Measurements from ENCODE around the gene ARSI. TPM values are rescaled to one million over a fixed set of nuclear protein-coding genes. Genes with fewer than 3 reads are reported as not detected.

The ARSI gene
- total RNA-seq, 1 donor from 2014 or later = under 0.01 TPM

DNA sequence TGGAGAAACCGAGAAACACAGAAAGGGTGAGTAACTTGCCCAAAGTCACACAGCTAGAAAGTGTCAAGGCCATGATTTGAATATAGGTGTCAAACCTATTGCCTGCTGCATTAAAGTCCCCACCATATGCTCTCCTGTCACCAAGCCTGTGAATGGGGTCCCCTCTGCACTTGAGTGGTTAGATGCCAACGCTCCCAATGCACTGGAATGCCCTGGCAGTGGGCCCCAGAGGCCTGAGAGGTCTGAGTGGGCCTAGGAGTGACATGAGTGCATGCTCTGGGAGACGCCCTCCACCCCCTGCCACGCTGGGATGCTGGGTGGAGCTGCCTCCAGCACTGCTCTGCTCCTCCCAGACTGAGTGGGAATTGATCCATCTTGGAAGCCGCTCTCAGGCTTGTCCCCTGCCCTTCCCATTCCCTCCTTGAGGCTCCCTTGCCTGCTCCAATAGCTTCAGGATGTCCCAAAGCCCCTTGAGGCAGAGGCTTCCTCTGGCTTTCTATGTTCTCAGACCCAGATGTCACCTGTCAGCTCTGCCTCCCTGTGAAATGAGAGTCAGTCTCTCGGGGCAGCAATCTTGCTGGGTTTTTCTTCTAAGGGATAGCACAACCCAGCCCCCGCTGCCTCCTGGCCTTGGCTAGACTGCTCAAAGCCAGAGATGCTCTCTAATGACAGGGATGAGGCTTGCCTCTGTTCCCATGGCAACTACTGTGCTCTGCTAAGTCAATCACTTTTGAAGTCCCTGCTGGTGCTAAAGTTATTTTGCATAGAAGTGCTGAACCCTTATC is 6.6 kb upstream of the ARSI start:
- no peak for DNase-seq (ENCODE audit: low read depth in 2 of 2)

DNA sequence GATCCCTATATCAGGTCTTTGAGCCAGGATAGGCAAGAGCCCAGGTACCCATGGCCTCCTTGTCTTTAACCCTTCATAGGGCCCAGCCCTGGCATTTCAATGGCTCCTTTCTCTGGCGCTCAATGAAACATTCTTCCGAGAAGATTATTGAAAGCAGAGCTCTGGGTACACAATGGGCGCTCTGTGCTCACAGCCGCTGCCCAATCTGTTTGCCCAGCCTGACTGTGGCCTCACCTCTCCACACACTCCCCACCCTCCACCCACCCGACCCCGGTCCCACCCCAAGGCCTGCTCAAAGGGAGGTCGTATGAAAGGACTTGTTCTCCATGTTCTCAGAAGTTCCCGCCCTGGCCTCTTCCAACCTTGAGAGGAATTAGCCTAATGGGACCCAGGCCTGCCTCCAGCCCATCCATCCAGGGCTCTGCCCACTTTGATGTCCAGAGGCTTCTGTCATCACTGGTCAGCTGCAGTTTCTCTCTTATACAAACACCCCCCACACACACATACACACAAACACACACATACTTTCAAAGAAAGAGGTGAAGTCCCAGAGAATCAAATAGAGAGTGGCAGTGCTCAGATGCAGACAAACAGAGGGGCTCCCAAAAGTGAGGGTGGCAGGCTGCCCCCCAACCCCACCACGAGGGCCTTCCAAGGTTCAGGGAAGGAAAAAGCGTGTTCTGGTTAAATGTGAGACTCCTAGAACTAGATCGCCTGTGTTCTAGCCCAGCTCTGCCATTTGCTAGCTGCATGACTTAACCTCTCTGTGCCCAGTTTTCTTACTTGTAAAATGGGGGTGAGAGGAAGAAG is 5.1 kb upstream of the ARSI start:
- DNase-seq (ENCODE audit: low read depth in 2 of 2) = no peak

DNA sequence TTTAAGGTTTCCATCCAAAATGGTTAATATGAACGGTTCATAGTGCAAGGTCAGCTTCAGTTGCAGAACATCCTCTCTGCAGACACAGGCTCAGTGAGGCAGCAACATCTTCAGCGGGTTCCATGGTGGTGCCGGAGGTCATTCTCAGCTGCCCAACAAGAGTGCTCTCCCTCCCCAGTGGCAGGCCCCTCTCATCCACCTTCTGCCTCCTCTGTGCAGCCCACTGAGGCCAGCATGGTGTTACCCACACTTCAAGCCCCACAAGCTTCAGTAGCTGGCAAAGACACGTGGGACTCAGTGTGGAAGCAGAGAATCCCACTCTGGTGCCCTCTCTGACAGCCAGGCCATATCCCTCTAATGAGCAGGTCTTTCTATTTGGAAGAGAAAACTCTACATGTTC is 4.1 kb upstream of the ARSI start:
- DNase-seq (ENCODE audit: low read depth in 2 of 2) = no peak

DNA sequence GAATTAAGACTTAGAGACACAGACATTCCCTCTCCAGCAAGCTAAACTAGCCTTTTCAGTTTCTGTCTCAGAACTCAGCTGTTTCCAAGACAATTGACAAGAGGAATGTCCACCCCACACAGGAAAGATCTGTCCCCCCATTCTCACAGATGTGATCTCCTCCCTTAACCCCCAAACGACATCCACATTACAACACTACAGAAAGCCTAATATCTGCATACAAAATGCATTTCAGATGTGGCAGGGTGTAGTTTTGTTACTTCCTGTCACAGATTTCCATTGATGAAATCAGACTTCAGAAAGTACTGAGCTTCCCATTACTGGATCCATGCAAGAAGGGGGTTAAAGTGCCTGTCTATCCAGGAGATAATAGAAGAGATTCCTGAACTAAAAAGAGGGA is 2.9 kb upstream of the ARSI start:
- DNase-seq (ENCODE audit: low read depth in 2 of 2) = no peak

DNA sequence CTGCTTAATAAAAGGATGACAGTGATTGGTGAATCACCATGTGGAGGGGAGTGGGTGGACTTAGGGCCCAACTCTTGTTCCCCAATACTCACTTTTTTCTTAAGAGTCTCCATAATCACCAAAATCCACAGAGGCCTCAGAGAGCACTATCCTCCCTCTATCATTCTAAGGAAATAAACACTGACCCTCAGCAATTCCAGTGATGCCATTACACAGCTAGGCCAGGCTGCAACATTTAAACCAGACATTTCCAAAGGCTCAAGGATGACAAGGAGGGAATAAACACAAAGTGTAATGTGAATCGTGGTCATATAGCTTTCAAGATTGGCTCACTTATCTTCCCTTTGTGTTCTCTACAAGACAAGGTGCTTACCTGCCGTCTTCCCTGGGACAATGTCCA is 2.4 kb upstream of the ARSI start:
- DNase-seq (ENCODE audit: low read depth in 2 of 2) = no peak

DNA sequence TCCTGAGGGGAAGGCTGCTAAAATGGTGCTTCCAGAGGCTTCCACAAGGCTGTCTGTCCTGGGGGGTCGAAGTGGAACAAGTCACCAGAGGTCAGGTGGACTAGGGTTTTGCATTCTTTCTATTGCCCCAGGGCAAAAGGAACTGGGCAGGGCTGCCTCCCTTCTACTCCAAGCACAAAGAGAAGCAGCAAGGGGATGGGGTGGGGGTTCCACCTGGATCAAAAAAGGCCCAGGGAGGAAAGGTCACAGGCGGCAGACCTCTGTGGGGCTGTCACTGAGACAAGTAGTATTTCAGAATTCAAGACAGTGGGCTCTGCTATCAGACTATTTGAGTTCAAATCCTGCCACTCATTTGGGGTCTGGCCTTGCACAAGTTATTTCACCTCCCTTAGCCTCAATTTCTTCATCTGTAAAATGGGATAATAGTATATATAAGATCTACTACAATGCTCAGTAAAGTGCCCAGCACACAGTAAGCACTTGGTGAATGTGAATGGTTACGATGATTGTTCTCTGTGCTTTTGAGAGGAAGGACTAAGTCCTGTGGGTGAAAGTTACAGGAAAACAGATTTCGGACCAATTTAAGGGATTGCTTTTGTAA is 1.9 kb upstream of the ARSI start:
- DNase-seq (ENCODE audit: low read depth in 2 of 2) = no peak

DNA sequence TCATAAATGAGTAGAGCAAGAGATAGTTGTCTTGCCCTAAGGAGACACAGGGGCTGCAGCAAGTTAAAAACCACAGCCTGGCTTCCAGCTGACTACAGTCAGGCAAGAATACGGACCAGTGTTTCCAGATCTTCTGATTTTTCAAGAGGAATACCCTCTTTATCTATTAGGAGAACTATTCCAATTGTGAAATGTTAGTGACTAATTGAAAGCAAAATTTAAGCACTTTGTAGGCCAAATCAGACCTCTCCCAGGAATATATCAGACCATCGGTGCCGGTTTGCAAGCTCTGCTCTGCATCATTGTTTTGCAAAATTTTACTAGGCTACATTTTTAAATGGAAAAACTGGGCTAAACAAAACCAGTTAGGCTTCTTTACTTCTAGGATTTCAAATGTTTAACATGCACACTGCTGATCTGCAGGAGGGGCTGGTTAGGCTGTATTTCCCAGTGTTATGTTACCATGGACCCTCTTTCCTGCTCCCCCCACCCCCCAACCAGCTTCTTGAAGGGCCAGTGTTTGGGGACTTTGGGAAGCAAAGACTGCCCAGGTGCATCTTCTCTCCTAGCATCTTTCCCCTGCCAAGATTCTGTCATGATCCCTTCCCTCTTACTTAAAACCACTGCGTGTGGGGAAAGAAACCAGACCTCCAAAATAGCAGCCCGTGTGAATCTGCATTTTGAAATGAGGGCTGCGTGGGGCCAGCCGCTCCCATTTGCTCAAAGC is 1.1 kb upstream of the ARSI start:
- no peak for DNase-seq (ENCODE audit: low read depth in 2 of 2)

DNA sequence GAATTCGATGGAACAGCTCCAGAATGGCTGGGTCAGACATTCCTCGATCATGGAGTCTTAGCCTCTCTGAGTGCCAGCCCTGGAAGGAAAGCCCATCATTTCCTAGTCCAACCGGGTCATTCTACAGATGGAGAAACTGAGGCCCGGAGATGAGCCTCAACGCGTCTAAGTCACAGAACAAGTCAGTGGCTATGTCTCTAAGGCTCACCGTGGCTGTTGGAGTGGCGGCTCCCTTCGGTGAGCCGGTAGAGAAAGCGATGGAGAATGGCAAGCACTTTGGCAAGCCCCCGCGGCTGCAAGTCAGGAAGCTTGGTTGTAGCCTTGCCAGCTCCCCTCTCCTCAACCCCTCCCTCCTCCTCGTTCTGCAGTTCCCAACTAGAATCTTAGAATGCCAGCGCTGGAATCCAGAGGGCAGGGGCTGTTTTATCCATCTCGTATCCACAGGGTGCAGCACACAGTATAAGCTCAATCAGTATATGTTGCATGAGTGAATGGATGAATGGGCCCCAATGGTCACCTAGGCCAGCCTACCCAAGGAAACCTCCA is 438 bp upstream of the ARSI start:
- DNase-seq (ENCODE audit: low read depth in 2 of 2) = no peak

DNA sequence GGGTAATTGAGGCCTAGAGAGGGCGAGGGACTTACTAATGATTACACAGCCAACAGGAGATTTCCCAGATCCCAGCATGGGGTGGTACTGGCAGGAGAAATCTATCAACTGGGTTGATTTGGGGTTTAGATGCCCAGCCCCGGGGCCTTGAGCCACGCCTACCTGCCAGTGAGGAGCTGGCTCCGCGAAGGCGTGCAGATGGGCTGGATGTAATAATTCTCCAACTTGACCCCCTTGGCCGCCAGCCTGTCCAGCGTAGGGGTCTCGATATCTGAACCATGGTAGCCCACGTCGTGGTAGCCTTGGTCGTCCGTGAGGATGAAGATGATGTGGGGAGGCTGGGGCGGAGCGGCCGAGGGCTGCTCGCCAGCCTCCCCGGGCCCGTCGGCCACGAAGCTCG is 804 bp downstream of the ARSI start:
- DNase-seq (ENCODE audit: low read depth in 2 of 2) = no peak

DNA sequence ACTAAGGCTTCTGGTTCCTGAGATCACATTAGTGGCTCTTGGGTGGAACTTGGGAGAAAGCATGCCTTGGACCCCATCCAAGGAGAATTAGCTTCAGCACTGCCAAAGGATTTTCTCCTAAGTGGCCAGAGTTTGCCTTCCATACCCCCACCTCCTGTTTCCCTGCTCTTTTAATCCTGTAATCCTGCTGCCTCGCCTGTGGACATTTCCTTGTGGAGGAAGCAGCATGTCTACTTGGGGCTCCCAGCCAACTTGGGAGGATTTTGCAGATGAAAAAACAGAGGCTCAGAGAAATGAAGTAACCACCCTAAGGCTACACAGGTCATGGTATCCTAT is 1.6 kb downstream of the ARSI start:
- no peak for DNase-seq (ENCODE audit: low read depth in 2 of 2)

DNA sequence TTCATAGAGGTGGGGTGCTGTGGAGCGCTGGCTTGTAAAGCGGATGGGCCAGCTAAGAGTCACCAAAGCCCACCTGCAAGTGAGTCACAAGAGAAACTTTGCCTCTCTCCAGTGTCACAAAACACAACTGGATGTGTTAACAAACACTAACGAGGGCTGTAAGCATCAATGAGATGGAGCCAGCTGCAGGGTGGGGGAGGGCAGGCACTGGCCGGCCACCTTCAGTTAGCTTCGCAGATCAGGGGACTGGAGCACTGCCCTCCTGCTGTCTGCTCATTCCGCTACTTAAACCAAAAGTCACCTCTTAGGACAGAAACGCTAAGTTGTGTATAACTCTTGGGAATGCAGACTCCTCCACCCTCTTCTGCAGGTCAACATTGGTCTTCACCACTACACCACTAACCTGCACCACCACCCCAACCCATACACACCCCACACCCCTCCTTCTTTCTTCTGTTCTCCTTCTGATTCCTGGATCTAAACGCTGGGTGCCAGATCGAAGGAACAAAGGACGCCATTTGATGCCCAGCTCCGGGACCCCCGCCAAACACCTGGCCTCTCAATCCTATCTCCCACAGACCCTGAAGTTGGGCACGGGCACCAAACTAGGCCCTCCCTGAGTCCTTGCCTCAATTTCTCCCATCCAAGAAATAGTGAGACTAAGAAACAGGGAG is 2.1 kb downstream of the ARSI start:
- no peak for DNase-seq (ENCODE audit: low read depth in 2 of 2)

DNA sequence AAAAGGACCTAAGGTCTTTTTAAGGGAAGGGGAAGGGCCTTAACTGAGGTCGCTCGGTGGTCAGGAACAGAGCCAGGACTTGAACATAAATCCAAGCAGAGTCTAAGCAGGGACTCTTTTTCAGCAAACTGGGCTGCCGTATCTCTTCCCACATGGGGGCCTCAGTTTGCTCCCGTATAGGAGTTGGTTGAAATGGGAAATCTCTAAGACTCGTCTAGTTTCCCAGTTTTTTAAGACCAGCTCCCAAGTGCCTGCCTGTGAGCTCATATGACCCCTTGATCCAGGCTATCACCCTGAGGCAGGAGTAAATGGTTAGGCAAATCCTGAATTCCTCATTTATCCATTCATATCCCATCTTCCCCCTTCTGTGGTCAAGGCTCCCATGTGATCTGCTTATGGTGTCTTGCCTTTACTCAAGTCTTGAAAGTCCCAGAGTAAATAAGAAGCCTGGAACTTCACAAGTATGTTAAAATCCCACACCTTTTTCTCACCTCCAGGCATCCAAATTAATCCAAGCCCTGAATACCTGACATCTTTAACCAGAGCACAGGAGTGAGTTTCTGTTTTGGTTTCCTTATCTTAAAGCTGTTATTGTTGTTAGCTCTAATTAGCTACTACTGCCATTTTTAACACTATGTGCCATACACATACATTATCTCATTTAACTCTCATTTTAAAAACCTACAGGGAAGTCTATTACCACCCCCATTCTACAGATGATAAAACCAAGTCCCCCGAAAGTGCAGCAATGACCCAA is 3.0 kb downstream of the ARSI start:
- DNase-seq (ENCODE audit: low read depth in 2 of 2) = no peak

DNA sequence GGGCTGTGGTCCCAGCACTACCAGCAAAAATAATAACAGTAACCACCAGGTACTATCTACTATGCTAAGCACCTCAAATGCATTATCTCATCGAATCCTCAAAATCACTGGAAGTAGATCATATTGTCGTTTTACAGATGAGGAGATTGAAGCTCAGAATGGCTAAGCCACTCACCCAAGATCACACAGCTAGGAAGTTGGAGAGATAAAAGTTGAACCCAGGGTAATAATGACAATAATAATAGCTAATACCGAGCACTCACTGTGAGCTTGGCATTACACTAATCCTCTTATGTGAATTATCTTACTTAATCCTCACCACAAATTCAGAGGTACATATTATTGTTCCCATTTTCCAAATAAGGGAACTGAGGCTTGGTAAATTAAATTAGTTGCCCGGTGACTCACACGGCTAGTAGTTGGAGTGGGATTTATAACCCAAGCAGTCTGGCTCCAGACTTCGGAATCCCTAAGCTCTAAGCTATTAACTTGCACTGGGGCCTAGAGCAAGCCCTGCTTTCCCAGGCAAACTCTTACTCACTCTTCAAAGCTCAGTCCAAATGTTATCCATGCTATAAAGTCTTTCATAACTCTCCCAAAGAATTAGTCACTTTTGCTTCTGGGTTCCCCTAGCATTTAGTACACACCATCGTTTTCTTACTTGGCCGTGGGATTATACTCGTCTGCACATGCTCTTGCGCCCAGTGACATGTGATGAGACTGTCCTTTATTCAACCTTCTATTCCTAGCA is 3.8 kb downstream of the ARSI start:
- no peak for DNase-seq (ENCODE audit: low read depth in 2 of 2)

DNA sequence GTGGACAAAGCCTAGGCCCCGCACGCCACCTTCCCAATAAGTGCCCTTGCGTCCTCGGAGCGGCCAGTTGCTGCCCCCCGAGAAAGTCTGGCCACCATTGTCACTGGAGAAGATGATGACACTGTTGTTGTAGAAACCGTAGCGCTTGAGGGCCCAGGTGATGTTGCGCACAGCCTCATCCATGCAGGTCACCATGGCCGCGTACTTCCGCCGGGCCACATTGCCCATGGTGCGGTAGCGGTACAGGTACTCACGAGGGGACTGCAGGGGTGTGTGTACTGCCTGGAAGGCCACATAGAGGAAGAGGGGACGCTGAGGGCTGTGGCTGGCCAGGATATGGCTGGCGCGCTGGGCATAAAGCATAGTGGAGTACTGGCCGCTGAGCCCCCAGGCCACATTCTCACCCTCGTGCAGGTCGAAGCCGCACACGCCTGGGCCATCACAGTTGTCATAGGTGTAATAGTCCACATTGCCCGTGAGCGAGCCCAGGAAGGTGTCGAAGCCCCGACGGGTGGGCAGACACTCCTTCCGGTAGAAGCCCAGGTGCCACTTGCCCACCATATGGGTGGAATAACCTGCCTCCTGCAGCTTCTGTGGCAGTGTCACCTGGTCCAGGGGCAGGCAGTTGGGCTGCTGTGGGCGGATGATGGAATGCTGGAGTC is 4.6 kb downstream of the ARSI start:
- DNase-seq (ENCODE audit: low read depth in 2 of 2) = no peak

DNA sequence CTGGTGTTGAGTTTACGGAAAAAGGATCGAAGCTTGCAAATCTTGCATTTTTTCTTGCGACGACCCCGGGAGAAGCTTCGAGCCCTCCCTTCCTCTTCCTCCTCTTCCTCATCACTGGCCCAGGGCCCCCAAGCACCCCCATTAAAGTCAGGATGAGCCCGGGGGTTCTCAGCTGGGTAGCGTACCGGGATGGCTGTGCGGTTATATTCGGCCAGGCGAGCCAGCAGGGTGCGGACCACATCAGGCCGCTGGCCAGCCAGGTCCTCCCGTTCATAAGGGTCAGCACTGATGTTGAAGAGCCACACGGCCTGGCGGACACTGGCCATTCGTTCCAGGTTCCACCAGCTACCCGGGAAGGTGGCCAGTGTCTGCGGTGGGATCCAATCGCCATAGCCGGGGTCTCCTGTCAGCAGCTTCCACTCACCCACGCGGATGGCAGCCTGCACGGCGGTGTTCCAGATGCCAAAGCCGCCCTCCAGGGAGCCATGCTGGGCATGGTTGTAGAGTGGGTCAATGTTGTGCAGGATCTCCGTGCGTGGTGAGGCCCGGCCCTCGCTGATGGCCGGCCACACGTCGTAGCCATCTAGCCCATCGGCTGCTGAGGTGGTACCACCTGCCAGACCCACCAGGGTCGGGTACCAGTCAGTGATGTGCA is 5.3 kb downstream of the ARSI start:
- DNase-seq (ENCODE audit: low read depth in 2 of 2) = no peak

DNA sequence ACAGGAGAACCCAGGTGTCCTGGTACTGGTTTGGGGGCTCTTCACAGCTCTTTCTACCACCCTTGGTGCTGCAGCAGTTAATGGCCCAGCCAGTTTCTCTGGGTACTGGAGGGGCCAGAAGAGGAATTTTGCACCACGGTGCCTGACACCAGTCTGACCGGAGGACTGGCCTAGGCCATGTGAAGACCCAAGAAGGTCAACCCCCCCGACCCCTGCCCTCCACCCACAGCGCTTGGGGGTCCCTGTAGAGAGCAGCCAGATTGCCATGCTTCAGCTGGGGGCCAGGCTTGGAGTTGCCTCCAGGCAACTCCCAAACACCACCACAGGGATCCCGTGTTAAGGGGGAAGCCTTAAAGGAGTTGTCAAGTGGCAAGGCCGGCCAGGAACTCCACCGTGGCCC is 6.2 kb downstream of the ARSI start:
- no peak for DNase-seq (ENCODE audit: low read depth in 2 of 2)

DNA sequence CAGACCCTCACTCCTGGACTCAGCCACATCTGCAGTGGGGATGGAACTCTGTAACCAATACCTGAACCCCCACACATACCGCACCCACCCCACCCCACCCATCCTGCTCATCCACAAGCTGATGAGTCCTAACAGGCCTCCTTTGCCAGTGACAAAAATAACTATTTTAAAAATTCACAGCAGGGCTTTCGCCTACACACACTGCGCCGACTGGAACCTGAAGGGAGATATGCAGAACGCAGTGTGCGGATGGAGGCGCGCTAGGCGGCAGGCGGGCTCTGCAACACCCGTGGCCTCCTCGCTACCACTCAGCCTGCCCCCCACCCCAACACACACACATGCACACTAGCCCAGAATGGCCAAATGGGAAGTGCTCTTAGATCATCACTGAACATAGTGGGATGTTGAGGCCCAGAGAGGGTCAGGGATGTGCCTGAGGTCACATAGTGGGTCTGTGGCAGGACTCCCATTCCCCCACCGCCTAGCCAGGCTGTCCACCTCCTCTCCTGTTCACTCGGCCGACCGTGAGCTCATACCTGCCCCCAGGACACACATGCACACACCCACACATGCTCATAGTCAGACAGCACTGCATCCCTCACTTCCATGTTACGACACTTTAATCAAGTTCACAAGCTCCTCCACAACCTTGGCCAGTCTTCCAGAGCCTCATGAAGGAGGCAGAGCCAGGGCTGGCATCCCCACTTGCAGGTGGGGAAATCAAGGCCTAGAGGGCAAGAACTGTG is 6.8 kb downstream of the ARSI start:
- no peak for DNase-seq (ENCODE audit: low read depth in 2 of 2)

DNA sequence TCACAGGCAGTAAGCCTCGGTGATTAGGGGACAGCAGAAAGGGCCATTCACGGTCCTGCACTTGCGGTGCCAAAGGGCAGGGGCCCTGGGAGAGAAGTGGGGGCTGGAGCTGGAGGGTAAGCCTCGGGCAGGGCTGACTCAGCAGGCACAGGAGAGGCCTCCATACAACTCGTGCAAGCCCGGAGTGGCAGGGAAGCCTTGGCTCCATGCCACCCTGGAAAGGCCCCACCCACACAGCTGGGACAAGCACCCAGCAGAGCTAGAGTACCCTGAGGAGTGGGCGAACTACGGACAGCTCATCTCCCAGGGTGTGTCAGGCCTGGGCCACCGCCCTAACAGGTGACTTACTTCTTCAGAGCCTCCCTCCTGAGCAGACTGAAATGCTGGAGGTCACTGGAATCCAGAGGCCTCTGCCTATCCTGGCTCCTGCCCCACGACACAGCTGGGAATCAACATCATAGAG is 7.5 kb downstream of the ARSI start:
- DNase-seq (ENCODE audit: low read depth in 2 of 2) = no peak

All from dermis microvascular lymphatic vessel endothelial cell (primary cell).